ENCODE results near the gene KCNMA1. TPM values are rescaled to one million over a fixed set of nuclear protein-coding genes. Genes with fewer than 3 reads are reported as not detected.

KCNMA1 gene
- total and polyA plus RNA-seq, 4 experiments from 2014 or later, result 0.26 TPM; not detected in 3

DNA sequence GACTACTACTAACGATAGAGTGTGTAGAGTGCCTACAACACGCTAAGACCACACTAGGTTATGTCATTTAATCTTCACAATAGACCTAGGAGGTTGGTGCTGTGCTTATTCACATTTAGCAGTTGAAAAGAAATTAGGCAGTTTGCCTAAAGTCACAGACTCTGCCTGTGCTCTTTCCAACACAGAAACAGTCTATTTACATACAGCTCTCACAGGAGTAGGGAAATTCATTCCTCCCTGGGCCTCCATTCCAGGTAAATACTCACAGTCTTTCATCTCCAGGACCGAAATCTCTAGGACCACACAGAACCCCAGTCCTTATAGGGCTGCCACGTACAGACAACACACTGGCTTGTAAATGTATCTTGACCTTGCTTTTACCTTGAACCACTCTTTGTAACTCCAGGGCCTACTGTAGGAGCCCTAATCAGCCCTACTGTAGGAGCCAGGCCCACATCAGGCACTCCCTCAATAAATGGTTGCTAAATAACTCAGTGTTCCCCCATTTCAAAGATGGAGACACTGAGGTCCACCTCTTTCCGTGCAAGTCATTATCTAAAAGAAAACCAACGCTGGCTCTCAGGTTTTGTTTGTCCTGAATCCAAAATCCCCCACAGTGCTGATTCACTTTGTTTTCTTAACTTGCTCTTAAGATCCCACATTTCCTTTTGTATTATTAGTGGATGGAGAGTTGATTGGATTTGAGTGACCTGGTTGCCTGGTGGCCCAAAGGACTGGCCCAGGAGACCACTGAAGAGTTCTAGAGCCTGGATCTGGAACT lies 146.9 kb downstream of the KCNMA1 start:
- H3K27me3 Mint-ChIP-seq, result peaks cover 0 to 4% of the 10 kb centered on the region in 2 donors
- ChIA-PET POLR2A (ENCODE audit: partially characterized antibody) (no interaction called here), CTCF (ENCODE audit: partially characterized antibody) (no interaction called here)

DNA sequence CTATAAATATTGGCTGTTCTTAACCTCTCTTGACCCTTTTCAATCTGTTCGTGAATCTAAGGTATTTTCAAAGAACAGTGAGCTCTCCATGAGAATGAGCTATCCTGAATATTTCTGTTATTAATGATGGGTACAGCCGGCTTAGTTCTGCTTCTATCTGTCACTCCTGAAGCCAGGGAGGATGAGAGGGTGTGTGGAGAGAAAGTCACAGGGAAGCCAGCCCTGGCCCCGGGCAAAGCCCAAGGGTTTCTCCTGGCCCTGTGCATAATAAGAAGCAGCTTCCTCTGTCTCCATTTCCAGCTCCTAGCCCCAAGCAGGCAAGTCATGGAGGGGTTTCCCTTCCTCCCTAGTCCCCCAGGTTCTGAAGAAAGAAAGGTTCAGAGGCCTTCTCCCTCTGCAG lies 151.1 kb downstream of the KCNMA1 start:
- no peak for DNase-seq
- Mint-ChIP-seq H3K9me3 (no peaks in the 10 kb centered on the region), H3K36me3 (no peaks in the 10 kb centered on the region), H3K4me3 (no peak overlapping the region), H3K27me3 (no peaks in the 10 kb centered on the region), H3K27ac (no peak overlapping the region), H3K4me1 (no peaks in the 10 kb centered on the region)
- CTCF ChIA-PET (ENCODE audit: partially characterized antibody), result no interaction called here
- POLR2A ChIA-PET (ENCODE audit: partially characterized antibody), result no interaction called here
- intact Hi-C loops (cut with micrococcal nuclease), result no loop called here
- Histone ChIP-seq H3K27ac (ENCODE audit: low read depth, low read length) (no peak overlapping the region), H3K4me1 (ENCODE audit: insufficient read depth, low read length) (no peaks in the 10 kb centered on the region), H3K4me3 (ENCODE audit: low read length in 2 of 2) (no peak overlapping the region), H3K36me3 (ENCODE audit: insufficient read depth, low read length) (no peaks in the 10 kb centered on the region), H3K9me3 (ENCODE audit: control insufficient read depth in 1 of 2, low read length in 2 of 2) (no peaks in the 10 kb centered on the region), H3K27me3 (ENCODE audit: insufficient read depth, low read length) (no peaks in the 10 kb centered on the region)

More for the DNA sequence above, 146.9 kb downstream of the KCNMA1 start:
- intact Hi-C loops (cut with micrococcal nuclease), result no loop called here
- Mint-ChIP-seq H3K4me1 (no peaks in the 10 kb centered on the region), H3K4me3 (no peak overlapping the region), H3K36me3 (no peaks in the 10 kb centered on the region), H3K9me3 (no peaks in the 10 kb centered on the region), H3K27ac (no peak overlapping the region)
- no peaks in the 10 kb centered on the region for H3K36me3 ChIP-seq (ENCODE audit: insufficient read depth, low read length)
- H3K4me3 ChIP-seq (ENCODE audit: low read length in 2 of 2), result no peak overlapping the region
- no peaks in the 10 kb centered on the region for H3K27me3 ChIP-seq (ENCODE audit: insufficient read depth, low read length)
- no peak overlapping the region for H3K27ac ChIP-seq (ENCODE audit: low read depth, low read length)
- no peaks in the 10 kb centered on the region for H3K4me1 ChIP-seq (ENCODE audit: insufficient read depth, low read length)
- DNase-seq, result no peak
- no peaks in the 10 kb centered on the region for H3K9me3 ChIP-seq (ENCODE audit: control insufficient read depth in 1 of 2, low read length in 2 of 2)

DNA sequence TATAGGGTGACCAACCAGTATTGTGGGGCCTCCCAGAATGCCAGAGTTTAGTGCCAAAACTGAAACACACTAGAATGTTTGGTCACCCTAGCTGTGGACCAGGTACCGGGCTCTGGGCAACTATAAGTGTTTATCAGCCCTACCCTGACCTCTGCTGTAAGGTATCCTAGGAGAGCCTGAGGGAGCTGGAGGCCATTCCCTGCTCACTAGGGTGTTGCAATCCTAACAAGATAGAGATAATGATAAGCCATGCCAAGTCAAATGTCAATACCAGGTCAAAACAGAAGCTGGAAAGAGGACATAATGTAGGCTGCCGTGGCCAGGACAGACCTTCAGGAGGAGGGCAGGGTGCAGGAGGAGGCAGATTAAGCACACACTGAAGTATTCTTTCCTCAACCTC lies 151.8 kb downstream of the KCNMA1 start:
- CTCF ChIA-PET (ENCODE audit: partially characterized antibody), result no interaction called here
- no peaks in the 10 kb centered on the region for H3K4me1 Mint-ChIP-seq
- DNase-seq, result no peak
- H3K36me3 Mint-ChIP-seq, result no peaks in the 10 kb centered on the region
- no peaks in the 10 kb centered on the region for H3K27me3 Mint-ChIP-seq
- Histone ChIP-seq H3K36me3 (ENCODE audit: insufficient read depth, low read length) (no peaks in the 10 kb centered on the region), H3K27me3 (ENCODE audit: insufficient read depth, low read length) (no peaks in the 10 kb centered on the region), H3K9me3 (ENCODE audit: control insufficient read depth in 1 of 2, low read length in 2 of 2) (no peaks in the 10 kb centered on the region), H3K27ac (ENCODE audit: low read depth, low read length) (no peak overlapping the region), H3K4me3 (ENCODE audit: low read length in 2 of 2) (no peak overlapping the region), H3K4me1 (ENCODE audit: insufficient read depth, low read length) (no peaks in the 10 kb centered on the region)
- H3K27ac Mint-ChIP-seq, result no peak overlapping the region
- POLR2A ChIA-PET (ENCODE audit: partially characterized antibody), result no interaction called here
- intact Hi-C loops (cut with micrococcal nuclease), result no loop called here
- no peak overlapping the region for H3K4me3 Mint-ChIP-seq
- no peaks in the 10 kb centered on the region for H3K9me3 Mint-ChIP-seq

DNA sequence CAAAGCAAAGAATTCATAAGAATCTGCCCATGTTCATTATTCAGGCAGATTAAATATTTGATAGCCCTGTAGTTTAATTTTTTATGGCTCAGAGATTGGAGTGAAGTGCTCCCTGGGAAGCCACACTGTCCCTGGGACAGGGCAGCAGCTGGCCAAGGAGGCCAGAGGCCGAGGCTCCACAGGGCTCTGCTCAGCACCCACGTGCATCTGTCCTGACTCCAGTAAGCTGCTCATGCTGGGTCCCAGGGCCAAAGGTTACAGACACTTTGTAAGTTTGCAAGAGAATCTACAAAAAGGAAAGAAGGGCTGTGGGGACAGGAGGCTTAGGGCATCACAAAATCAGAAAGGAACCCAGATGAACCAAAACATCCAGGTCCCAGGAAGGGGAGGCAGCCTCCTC lies 155.5 kb downstream of the KCNMA1 start:
- H3K4me3 ChIP-seq (ENCODE audit: low read length in 2 of 2), result no peak overlapping the region
- H3K36me3 Mint-ChIP-seq, result no peaks in the 10 kb centered on the region
- H3K27me3 ChIP-seq (ENCODE audit: insufficient read depth, low read length), result no peaks in the 10 kb centered on the region
- H3K9me3 ChIP-seq (ENCODE audit: control insufficient read depth in 1 of 2, low read length in 2 of 2), result no peaks in the 10 kb centered on the region
- no peak overlapping the region for H3K27ac ChIP-seq (ENCODE audit: low read depth, low read length)
- no peaks in the 10 kb centered on the region for H3K27me3 Mint-ChIP-seq
- POLR2A ChIA-PET (ENCODE audit: partially characterized antibody), result no interaction called here
- intact Hi-C loops (cut with micrococcal nuclease), result no loop called here
- H3K9me3 Mint-ChIP-seq, result no peaks in the 10 kb centered on the region
- DNase-seq, result no peak
- no peaks in the 10 kb centered on the region for H3K4me1 Mint-ChIP-seq
- no peaks in the 10 kb centered on the region for H3K4me1 ChIP-seq (ENCODE audit: insufficient read depth, low read length)
- no peak overlapping the region for H3K4me3 Mint-ChIP-seq
- no peak overlapping the region for H3K27ac Mint-ChIP-seq
- H3K36me3 ChIP-seq (ENCODE audit: insufficient read depth, low read length), result no peaks in the 10 kb centered on the region
- CTCF ChIA-PET (ENCODE audit: partially characterized antibody), result no interaction called here

DNA sequence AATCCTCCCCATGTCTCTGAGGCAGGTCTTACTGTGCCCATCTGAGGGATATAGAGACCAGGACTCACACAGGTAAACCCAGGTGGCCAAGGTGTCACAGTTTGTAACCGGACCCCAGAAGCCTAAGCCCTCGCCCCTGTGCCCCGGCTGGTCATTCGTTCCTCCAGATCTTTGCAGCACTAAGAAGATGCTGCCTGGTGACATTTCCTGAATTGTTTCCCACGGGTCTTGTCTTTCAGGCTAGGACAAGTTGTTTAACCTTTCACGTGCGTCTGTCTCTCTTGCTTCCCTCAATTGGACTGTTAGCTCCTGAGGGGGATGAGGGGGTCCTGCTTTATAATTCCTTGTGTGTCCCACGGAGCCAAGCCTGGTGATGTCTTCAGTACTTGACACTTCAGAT lies 158.0 kb downstream of the KCNMA1 start:
- DNase-seq, result no peak
- H3K4me3 Mint-ChIP-seq, result no peak overlapping the region
- ChIA-PET CTCF (ENCODE audit: partially characterized antibody) (no interaction called here), POLR2A (ENCODE audit: partially characterized antibody) (no interaction called here)
- H3K27me3 Mint-ChIP-seq, result no peaks in the 10 kb centered on the region
- no peak overlapping the region for H3K27ac Mint-ChIP-seq
- no peaks in the 10 kb centered on the region for H3K27me3 ChIP-seq (ENCODE audit: insufficient read depth, low read length)
- no peaks in the 10 kb centered on the region for H3K4me1 Mint-ChIP-seq
- no peaks in the 10 kb centered on the region for H3K4me1 ChIP-seq (ENCODE audit: insufficient read depth, low read length)
- H3K36me3 ChIP-seq (ENCODE audit: insufficient read depth, low read length), result no peaks in the 10 kb centered on the region
- intact Hi-C loops (cut with micrococcal nuclease), result no loop called here
- no peak overlapping the region for H3K27ac ChIP-seq (ENCODE audit: low read depth, low read length)
- no peak overlapping the region for H3K4me3 ChIP-seq (ENCODE audit: low read length in 2 of 2)
- H3K9me3 Mint-ChIP-seq, result no peaks in the 10 kb centered on the region
- no peaks in the 10 kb centered on the region for H3K9me3 ChIP-seq (ENCODE audit: control insufficient read depth in 1 of 2, low read length in 2 of 2)
- H3K36me3 Mint-ChIP-seq, result no peaks in the 10 kb centered on the region

DNA sequence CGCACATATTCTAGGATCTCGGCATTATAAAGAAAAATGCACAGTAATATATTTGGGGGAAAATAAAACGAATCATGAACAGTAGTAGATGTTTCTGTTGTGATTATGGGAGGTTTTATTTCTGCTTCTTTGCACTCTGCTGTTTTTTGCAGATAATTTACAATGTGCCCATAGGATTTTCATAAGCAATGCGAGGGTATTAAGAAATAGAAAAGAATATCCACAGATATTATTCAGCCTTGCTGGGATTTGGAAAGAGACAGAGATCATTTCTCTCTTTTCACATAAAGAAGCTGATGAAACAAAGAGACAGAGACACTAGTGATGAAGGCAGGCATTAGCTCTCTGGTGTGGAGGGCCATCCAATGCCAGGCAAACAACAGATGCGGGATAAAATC lies 158.6 kb downstream of the KCNMA1 start:
- Histone ChIP-seq H3K9me3 (ENCODE audit: control insufficient read depth in 1 of 2, low read length in 2 of 2) (no peaks in the 10 kb centered on the region), H3K27ac (ENCODE audit: low read depth, low read length) (no peak overlapping the region), H3K4me1 (ENCODE audit: insufficient read depth, low read length) (no peaks in the 10 kb centered on the region), H3K36me3 (ENCODE audit: insufficient read depth, low read length) (no peaks in the 10 kb centered on the region), H3K4me3 (ENCODE audit: low read length in 2 of 2) (no peak overlapping the region), H3K27me3 (ENCODE audit: insufficient read depth, low read length) (no peaks in the 10 kb centered on the region)
- POLR2A ChIA-PET (ENCODE audit: partially characterized antibody), result no interaction called here
- H3K27ac Mint-ChIP-seq, result no peak overlapping the region
- CTCF ChIA-PET (ENCODE audit: partially characterized antibody), result no interaction called here
- H3K9me3 Mint-ChIP-seq, result no peaks in the 10 kb centered on the region
- no peaks in the 10 kb centered on the region for H3K36me3 Mint-ChIP-seq
- no peak overlapping the region for H3K4me3 Mint-ChIP-seq
- no peaks in the 10 kb centered on the region for H3K4me1 Mint-ChIP-seq
- no peak for DNase-seq
- no peaks in the 10 kb centered on the region for H3K27me3 Mint-ChIP-seq
- intact Hi-C loops (cut with micrococcal nuclease), result no loop called here

DNA sequence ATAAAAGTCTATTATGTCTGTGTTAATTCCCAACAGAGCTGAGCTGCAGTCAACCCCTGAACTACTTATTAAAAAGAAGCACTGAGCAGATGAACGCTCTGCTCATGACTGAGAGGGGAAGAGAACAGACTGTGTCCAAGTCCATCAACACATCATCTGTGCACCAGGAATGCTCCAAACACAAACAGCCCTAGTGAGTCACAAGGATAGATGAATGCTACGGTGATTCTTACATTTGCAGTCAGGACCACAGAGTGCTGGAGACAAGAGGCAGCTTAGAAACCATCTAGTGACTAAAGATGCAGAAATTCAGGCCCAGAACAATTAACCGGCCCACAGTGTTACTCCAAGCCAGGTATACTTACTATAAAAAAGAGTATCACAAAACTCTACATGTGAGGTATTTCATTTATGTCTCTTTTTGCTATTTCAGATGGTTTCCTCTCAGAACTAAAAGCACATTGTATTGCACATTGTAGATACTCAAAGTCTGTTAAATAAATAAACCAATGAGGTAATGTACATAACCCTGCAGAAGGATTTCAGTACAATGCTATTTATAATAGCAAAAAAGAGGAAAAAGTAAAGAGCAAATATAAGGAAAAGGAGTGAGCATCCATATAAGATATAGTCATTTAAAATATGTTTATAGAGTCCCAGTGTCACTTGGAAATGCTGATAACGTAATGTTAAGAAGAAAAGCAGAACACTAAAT lies 159.2 kb downstream of the KCNMA1 start:
- ChIA-PET POLR2A (ENCODE audit: partially characterized antibody) (no interaction called here), CTCF (ENCODE audit: partially characterized antibody) (no interaction called here)
- intact Hi-C loops (cut with micrococcal nuclease), result no loop called here

More for the DNA sequence above, 159.2 kb downstream of the KCNMA1 start:
- H3K4me1 ChIP-seq (ENCODE audit: insufficient read depth, low read length), result no peaks in the 10 kb centered on the region
- no peak for DNase-seq
- Mint-ChIP-seq H3K4me3 (no peak overlapping the region), H3K9me3 (no peaks in the 10 kb centered on the region), H3K36me3 (no peaks in the 10 kb centered on the region), H3K27ac (no peak overlapping the region), H3K27me3 (no peaks in the 10 kb centered on the region), H3K4me1 (no peaks in the 10 kb centered on the region)
- no peak overlapping the region for H3K27ac ChIP-seq (ENCODE audit: low read depth, low read length)
- no peak overlapping the region for H3K4me3 ChIP-seq (ENCODE audit: low read length in 2 of 2)
- H3K36me3 ChIP-seq (ENCODE audit: insufficient read depth, low read length), result no peaks in the 10 kb centered on the region
- no peaks in the 10 kb centered on the region for H3K9me3 ChIP-seq (ENCODE audit: control insufficient read depth in 1 of 2, low read length in 2 of 2)
- H3K27me3 ChIP-seq (ENCODE audit: insufficient read depth, low read length), result no peaks in the 10 kb centered on the region

All from CD4-positive, alpha-beta memory T cell (primary cell).